Cerebellar nuclear complex (tissue), 1 donor: ENCODE measurements around the gene PVALEF.
"Not testable (repeated sequence)": the region's sequence is repeated elsewhere in the genome, so short reads cannot be mapped to it uniquely, and the experiment has no call there.

Experiments
- DNase-seq, 2 experiments: peaks; one replicate each; lab custom pipeline; 2025; lab: John Stamatoyannopoulos, UW

Gene PVALEF

DNA sequence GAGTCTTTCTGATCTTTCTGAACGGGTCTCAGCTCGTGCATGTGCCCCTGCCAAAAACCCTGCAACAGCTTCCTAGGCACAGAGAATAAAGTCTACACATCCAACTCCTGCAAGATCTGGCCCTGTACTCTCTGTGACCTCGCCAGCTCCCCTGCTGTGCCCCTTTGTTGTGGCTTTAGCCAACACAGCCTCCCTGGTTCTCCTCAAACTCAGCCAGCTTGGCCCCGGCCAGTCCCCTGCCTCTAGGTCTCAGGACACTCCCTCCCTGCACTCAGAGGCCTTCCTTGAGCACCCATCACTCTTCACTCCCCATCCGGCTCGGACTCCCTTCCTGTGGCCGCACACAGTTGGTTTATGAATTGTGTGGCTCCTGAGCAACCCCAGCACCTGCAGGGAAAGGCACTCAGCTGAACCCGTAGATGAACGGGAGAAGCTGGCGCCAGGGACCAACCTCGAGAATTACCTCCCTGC, 56.1 kb downstream of the PVALEF start:
- no peak for DNase-seq

GRCh38 chr17:81221842-81222619, 56.7 kb downstream of the PVALEF start:
- DNase-seq: no peak

GRCh38 chr17:81222620-81222905, 57.3 kb downstream of the PVALEF start:
- DNase-seq: no peak

DNA sequence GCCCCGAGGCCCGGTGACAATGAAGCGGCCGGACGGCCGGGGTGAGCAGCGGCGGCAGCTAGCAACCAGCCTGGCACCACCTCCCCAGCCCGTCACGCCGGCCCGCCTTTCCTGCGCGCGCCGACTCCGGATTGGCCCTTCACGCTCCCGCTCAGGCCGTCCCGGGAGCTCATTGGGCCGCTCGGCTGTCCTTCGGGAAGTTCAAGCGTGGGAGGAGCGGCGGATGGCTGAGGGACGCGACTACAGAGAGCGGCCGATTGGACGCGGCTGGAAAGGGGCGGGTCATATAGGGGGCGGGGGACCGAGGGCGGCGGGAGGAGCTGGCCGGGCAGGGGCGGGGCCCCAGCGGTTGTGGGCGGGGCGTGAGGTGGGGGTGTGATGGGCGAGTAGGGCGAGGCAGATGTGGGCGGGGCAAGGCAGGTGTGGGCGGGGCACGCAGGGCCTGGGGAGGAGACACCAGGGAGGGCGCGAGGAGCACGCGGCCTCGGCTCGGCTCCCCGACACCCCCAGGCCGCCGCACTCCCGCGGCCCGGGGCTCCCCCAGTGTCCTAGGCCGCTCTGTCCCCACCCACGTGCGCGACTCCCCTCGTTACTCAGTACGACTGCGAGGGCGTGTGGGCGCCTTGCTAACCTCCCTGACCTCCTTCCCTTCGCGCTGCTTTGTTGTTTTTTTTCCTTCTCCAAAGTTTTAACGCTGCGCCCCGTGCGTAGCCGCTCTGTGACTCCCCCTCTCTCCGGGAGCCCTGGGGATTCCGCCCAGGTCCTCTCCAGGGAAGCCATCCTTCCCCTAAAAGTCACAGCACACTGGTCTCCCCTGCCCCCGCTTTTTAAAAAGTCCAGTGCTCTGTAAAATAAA, 57.8 kb downstream of the PVALEF start, which contains the start of gene CEP131:
TSS of gene CEP131 (minus strand) at position 60 of the 856 bp plus-strand sequence. CDS start 2,909 bp downstream, outside the sequence.
- peak; percentile 56 to 88 for DNase-seq

GRCh38 chr17:81223762-81224130, 58.4 kb downstream of the PVALEF start:
- no peak for DNase-seq

- not testable (repeated sequence) for DNase-seq
Measured at GRCh38 chr17:81227630-81228029, 62.3 kb downstream of the PVALEF start.

DNA sequence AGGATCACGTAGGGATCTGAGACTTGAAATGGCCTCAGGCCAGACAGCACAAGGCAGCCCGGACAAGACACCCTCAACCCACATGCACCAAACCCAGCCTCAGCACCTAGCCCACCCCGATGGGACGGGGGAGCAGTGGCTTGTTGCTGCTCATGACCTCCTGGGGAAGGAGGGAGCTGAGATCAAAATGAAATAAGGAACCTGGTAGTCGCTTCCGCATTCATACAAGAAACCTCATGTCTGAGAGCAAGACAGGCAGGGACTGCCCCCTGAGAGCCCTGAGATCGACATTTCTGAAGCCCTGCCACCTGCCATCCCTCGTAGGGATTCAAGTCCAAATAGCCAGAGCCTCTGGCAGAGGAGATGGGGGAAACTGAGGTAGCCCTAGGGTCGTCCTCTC, 63.1 kb downstream of the PVALEF start:
- no peak for DNase-seq

DNA sequence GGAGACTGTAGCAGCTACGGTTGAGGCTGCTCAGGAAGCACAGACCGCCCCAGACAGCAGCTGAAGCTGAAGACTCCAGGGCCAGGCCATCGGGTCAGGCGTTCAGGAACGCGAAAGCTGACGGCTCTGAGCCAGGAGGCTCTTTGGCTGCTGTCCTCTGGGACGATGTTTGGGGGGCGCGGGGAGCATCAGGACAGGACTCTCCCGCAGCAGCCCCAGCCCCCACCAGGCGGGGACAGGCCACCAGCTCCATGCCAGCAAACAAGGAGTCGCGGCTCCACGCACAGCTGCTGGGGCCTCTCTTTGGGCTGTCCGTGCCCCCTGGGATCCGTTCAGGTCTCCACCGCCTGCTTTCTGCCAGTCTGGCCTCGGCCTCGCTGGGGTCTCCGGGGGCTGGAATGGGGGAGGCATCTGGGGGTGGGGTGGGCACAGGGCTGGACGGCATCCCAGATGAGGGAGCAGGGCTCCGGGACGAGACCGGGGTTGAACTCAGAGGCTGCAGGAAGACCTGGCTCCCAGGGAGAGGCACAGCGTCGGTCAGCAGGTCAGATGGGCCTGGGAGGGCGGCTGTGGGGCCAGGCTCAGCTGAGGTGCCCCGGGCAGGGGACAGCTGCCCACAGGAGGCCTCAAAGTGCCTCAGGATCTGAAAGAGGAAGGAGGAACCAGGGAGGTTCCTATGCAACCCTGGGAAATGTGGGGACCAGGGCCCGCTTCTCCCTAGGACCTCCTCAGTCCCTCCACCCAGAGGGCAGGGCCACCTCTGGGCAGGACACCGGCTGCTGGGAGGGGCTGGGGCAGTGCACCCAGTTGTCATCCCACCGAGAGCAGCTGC, 63.7 kb downstream of the PVALEF start:
- DNase-seq: no peak

- no peak for DNase-seq
Measured at GRCh38 chr17:81229666-81229920, 64.3 kb downstream of the PVALEF start.

DNA sequence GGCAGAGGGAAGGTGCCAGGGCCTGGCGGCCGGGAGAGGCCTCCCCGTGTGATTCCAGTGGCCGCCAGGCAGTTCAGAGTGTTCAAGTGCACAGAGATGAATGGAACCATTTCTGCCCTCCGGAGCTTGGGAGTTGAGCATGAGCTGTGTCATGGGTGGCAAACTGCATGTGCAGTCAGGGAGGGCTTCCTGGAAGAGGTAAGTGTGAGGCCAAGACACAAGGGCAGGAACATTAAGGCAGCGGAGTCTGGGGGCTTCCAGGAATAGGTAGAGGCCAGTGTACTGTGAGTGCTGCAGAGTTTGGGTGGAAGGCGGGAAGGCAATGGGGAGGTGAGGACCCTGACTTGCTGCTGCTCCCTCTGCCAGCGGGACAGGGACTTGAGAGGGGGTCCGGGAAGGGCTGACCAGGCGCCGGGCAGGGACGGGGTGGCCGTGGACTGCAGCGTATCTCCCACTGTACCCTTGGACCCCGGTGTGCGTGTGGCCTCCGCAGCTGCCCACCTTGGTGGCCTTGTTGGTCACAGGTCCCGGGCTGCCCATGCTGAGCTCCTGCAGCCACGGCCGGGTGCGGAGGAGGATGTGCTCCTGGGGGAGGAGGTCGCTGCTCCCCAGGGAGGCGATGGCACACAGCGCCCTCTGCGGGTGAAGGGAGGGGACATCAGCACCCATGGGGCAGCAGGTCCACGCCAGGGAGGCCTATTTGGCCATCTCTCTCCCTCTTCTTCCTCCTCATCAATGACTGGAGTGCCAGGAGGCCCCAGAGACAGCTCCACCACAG, 64.9 kb downstream of the PVALEF start:
- no peak for DNase-seq

- no peak for DNase-seq
Measured at GRCh38 chr17:81231121-81231645, 65.9 kb downstream of the PVALEF start.

- no peak for DNase-seq
Measured at GRCh38 chr17:81231766-81232581, 66.7 kb downstream of the PVALEF start.
